GM10847 (cell line): ENCODE data around the gene MFNG.

Experiments
- POLR2A ChIP-seq: IDR thresholded peaks from 2 replicates; pipeline ENCODE4 v1.6.1; 2011; ENCODE audit not compliant: insufficient read length; ENCODE audit errors: extremely low read depth

The MFNG gene

DNA sequence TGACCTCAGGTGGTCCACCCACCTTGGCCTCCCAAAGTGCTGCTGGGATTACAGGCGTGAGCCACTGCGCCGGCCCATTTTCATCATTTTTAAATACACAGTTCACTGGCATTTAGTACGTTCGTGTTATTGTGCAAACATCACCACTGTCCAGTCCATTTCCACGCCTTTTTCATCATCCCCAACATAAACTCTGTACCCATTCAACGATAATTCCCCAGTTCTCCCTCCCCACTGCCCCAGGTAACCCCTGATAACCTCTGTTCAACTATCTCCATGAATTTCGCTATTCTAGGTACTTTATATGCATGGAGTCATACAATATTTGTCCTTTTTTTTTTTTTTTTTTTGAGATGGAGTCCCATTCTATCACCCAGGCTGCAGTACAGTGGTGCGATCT, 40.7 kb downstream of the MFNG start:
- TF ChIP-seq POLR2A: no peak

DNA sequence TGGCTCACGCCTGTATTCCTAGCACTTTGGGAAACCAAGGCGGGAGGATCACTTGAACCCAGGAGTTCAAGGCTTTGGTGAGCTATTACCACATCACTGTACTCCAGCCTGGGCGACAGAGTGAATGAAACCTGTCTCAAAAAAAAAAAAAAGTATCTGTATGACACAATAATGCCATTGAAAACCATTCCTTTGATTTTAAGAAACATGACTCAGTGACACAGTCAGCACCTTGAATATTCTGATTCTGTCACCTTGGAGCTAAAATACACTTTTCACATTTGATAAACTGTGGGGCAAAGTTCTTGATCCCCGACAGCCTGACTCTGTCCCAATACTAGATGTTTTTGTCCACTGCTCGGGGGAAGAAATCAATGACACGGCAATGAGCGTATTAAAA, 42.2 kb downstream of the MFNG start:
- no peak for TF ChIP-seq POLR2A

DNA sequence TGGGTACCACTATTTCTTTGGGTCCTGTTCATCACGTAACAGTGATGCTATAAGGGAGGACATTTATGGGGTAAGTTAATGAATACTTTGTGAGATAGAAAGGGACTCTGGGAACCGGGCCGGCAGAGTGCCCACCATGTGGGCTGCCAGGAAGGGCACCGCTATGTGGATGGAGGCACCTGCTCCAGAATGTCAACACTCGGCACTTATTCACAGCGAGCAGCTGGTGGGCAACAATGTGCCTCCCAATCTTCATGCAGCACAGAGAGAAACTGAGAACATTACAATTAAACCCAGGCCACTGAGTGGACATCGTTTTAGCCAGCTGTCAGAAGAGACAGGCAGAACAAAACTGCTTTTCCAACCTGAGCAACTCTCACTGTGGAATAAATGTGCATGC, 43.1 kb downstream of the MFNG start:
- no peak for TF ChIP-seq POLR2A

DNA sequence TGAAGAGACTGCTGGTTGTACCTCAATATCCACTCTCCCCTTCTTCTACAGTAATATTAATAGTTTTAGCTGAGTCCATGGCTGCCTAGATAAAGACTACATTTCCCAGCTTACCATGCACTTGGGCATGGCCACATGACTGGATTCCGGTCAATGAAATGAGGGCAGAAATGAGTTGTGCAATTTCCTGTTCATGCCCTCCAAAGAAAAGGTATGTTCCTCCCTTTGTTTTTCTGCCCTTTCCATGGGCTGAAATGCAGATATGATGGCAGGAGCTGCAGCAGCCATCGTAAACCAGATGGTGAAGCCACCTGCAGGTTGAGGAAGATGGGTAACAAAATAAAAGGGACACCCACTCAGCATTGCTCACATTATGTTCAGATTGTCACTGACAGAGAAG, 43.6 kb downstream of the MFNG start:
- TF ChIP-seq POLR2A: no peak

DNA sequence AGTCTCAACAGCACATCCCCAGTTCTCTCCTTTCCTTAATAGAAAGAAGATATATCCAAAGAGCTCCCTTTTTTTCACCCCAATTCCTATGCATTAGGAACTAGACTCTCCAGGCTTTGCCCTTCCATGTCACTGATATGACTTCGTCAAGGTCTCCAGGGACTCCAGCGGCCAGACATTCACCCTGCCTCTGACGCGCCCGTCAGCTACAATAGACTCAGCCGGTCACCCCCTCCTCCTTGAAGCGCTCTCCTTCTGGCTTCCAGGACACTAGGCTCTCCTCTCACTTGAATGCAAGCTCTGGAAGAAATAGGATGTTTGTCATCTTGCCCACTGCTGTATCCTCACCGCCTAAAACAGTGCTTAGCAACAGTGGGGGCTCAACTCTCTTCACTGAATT, 44.0 kb downstream of the MFNG start:
- TF ChIP-seq POLR2A: no peak

DNA sequence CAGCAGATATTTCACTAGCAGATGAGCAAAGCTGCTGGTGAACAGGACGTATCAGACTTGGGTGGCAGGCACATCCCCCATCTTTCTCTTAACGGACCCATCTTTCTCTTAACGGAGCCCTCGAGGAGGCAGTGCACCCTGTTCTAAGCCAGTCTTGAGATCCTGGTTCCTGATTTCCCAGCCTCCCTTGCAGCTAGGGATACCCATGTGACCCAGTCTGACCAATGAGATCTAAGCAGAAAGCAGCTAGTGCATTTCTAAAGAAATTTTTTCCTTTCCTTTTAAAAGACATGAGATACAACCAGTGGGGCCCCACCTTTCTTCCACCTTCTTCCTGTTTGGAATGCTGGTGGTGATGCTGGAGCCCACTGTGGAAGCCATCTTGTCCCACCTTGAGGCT, 45.3 kb downstream of the MFNG start:
- TF ChIP-seq POLR2A: no peak

DNA sequence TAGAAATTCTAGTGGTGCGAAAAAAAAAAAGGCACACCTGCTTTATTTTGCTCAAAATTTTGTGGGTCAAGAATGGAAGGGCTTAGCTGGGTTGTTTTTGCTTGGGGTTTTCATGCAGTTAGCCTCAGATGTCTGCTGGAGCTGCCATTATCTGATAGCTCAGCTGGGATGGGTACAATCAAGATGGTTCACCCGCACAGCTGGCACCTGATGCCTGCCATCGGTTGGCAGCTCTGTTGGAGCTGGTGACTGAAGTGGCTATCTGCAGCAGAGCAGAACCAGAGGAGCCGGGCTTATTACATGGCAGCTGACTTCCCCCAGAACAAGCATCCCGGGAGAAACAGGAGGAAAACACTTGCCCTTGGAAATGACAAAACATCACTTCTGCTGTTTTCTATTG, 46.8 kb downstream of the MFNG start:
- no peak for TF ChIP-seq POLR2A

DNA sequence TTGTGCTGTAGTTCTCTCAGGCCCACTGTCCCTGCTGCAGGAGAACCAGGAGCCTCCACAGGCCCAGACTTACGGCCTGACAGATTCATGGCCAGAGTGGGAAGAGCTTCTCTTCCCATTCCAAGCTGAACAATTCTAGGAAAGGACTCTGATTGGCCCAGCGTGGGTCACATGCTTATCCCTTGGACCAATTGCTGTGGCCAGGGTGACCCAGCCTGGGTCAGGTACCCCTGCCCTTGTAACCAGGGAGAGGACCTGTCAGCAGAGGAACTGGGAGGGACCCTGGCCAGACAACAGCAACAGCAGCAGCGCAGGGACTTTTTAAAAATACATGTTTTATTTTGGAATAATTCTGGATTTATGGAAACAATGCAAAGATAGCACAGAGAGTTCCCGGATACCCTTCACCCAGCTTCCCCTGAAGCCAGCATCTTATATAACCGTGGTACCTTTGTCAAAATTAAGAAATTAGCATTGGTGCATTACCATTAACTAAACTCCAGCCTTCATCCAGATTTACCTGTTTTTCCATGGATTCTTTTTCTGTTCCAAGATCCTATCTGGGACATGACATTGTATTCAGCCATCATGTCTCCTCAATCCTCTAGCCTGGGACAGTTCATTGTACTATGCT, 50.1 kb downstream of the MFNG start:
- TF ChIP-seq POLR2A: no peak

DNA sequence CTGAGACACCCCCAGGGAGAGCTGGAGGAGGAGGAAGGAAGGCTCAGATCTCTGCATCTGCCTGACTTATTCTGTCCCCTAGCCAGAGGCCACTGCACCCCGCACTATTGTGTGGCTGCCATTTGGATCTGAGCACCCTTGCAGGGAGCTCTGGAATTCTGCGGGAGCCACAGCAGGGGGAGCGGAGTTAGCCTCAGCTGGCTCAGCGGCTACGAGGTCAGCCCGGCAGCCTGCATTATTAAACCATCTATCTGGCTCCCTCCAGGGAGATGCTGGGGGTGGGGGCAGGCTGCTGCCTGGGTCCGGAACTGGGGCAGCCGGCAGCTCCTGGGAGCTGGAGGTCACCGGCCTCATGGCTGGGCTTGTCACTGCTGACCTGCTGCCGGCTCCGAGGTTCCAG, 52.4 kb downstream of the MFNG start:
- no peak for TF ChIP-seq POLR2A

DNA sequence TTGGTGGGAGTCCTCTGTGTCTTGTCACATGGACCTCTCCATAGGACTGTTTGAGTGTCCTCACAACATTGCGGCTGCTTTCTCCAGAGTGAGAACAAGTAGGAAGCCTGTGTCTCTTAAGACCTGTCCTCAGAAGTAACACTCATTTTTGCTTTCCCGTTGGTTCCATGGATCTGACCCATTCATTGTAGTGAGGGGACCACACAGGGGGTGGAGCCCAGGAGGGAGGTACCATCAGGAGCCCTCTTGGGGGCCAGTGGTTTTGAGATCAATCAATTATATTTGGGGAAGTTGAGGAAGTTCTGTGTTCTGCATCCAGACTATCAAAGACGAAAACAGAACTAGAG, 53.5 kb downstream of the MFNG start:
- TF ChIP-seq POLR2A: no peak

DNA sequence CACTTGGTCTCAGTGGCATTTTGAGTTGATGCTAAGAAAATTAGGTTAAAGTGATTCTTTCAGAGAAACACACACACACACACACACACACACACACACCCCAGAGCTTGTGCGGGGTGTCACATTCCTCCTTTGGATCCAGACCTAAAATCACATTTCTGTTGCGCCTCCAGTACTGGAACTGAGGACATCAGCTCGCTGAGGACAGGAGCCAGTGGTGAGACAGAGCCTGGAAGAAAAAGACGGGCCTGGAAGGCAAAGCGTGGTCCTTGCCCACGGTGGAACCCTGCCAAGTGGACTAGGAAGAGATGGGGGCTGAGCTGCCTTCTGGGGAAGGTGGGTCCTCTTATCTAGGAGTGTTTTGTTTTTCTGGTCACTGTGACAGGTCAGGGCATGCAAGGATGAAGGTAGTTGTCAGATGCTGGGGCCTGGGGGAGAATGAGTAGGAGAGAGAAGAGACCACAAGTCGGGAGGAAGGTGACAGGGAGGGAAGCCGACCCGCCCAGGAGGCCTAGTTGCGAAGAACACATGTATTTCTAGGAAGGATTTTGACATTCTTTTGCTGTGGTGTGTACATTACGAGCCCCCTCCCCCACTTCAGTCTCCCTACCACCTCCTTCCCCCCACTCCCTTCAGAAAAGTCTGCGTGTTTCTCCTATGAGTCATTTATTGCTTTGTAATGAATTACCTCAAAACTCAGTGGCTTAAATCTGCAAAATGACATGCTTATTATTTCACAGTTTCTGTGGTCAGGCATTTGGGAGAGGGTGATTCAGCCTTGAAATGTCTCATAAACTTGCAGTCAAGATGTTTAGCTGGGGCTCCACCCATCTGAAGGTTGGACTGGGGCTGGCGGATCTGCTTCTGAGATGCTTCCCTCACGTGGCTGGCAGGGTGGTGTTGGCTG, 54.1 kb downstream of the MFNG start:
- TF ChIP-seq POLR2A: no peak

DNA sequence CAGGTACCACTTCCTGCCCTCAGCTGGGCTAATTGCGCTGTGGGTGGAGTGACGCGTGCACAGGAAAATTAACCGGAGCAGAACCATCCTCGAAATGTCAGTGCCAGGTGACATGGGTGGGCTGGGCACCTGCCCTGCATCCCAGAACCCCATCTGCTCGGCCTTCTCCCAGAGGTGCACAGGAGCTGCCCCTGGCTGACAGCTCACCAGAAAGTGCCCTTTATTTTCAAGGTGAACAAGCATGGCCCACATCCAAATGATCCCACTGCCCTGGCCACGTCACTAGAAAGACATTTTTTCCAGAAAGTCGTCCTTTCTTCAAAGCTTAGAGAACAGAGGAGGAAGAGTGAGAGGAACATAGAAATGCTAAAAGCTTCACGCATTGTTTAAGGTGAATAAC, 54.8 kb downstream of the MFNG start:
- TF ChIP-seq POLR2A: no peak

DNA sequence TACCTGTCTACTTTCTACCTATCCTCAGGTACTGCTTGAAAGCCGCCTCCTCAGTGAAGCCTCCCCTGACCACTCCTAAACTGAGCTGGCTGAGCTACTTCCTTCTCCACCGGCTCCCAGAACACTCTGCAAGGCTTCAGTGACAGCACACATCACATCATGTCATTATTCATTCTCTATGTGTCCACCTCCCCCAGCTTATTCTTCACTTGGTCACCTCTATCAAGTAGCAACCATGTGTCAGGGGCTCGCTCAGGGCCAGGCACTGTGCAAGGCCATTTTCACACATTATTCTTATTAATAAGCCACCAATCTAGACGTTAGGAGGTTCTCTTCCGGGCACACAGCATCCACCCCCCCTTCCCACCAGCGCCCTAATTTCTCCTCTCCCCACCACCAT, 55.2 kb downstream of the MFNG start:
- TF ChIP-seq POLR2A: no peak

DNA sequence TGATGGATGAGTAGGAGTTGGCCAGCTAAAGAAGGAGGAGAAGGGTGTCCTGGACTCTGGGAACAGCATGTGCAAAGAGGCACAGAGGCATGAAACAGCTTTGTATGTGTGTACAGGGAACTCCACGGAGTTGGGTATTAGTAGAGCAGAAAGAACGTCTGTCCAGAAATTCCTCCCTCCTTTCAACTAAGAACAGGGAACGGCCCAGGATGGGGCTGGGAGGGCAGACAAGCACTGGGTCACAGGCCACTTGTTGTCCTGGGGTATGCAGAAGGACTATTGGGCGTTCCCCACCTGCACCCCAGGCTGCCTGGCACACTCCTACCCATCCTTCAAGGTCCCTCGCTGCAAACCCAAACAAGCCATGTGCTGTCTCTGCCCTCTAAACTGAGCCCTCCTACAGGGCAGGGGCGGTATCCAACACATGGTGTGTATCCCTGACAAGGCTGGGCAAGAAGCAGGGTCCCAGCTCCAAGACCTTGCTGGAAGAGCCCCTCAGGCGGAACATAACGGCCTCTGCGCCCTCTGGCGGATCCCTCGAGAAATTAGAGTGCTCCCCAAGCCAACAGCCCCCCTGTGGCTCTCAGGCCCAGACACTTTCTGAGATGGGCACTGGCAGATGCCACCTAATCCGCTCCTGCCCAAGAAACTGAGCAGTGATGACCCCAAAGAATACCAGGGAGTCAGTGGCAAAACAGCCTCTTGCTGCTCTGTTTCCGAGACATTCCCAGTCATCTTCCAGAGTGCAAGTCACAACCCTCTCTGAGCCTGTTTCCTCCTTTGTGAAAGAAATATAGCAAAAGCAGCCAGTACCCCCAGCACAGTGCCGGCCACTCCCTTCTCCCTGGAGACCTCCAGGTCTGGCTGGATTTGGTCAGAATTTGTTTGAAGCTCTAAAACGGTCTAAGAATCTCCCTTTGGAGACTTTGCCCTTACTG, 57.3 kb downstream of the MFNG start:
- no peak for TF ChIP-seq POLR2A

DNA sequence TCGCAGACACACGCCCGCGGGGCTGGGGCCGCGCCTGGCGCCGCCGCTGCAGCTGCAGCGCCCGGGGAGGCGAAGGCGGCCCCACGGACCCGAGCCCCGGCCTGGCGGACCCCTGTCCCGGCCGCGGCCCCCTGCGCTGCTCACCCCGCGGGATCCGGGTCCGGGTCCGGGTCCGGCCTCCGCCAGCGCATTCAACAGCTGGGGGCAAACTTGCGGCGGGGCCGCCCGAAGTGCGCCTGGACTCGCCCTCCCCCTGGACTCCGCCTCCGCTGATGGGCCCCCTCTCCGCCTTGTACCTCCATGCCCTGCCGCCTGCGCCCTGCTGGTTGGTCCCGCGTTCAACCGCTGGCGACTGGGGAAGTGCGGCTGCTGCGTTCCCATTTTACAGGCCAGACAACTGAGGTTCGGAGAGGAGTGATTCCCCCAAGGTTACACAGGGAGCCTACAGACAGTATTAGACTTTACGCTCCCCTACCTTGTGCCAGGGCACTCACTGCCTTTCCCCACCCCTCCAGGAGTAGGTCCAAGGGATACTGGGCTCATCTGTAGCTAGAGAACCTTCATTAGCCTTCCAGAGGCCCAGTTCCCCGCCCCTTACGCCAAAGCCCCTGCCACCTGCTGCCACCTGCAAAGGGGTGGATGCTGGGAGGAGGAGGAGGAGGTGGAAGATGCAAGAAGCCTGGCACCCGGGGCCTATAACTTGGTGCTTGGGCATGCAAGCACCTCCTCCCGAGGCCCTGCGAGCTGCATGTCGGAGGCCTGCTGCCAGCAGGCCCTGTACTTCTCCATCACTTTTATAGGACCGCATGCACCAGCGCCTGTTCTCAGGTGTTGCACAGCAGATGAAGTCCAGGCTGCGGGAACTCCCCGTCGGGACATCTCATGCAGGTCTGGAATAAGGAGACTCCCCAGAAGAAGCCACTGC, 58.2 kb downstream of the MFNG start:
- no peak for TF ChIP-seq POLR2A
